ENCODE measurements around the gene DBH. TPM values are rescaled to one million over a fixed set of nuclear protein-coding genes. Genes with fewer than 3 reads are reported as not detected.

The DBH gene
- total RNA-seq, 4 donors from 2014 or later = not detected

- intact Hi-C loops (cut with DNase I) = no loop called here
- H3K27me3 ChIP-seq = peaks cover 0 to 43% (median 6%) of the 10 kb centered on the region in 4 donors
- no peak for DNase-seq
These were observed 68.6 kb downstream of the DBH start for GRCh38 chr9:133704711-133705181.

GRCh38 chr9:133705576-133705975, 69.4 kb downstream of the DBH start:
- Histone ChIP-seq H3K9me3 (no peaks in the 10 kb centered on the region), H3K4me1 (peaks cover 8 to 48% (median 12%) of the 10 kb centered on the region in 3 donors), H3K36me3 (no peaks in the 10 kb centered on the region), H3K4me3 (no peak overlapping the region), H3K27me3 (peaks cover 0 to 43% (median 6%) of the 10 kb centered on the region in 4 donors), H3K27ac (no peak overlapping the region)
- intact Hi-C loops (cut with DNase I) = no loop called here
- TF ChIP-seq CTCF (IDR thresholded peaks at IDR 0.05) = no peak
- no peak for TF ChIP-seq POLR2A (IDR thresholded peaks at IDR 0.05)
- 84 to 87% methylated on average over 4 to 6 of the region's 10 CpGs for WGBS, 2 donors
- no peak for DNase-seq

More at GRCh38 chr9:133704711-133705181, 68.6 kb downstream of the DBH start:
- Histone ChIP-seq H3K36me3 (no peaks in the 10 kb centered on the region), H3K4me3 (no peak overlapping the region), H3K27ac (no peak overlapping the region), H3K9me3 (no peaks in the 10 kb centered on the region), H3K4me1 (peaks cover 8 to 48% (median 12%) of the 10 kb centered on the region in 3 donors)
- 88 to 94% methylated on average over 6 to 7 of the region's 23 CpGs for WGBS, 2 donors
- TF ChIP-seq POLR2A (IDR thresholded peaks at IDR 0.05) (no peak), CTCF (IDR thresholded peaks at IDR 0.05) (no peak)

GRCh38 chr9:133706307-133707050, 70.3 kb downstream of the DBH start:
- WGBS, 2 donors = 46 to 56% methylated on average over 9 to 12 of the region's 12 CpGs

GRCh38 chr9:133707065-133707762, 71.1 kb downstream of the DBH start:
- peaks cover 2 to 32% (median 8%) of the 10 kb centered on the region in 3 donors for H3K4me1 ChIP-seq
- no peaks in the 10 kb centered on the region for H3K36me3 ChIP-seq
- WGBS, 2 donors = 55 to 63% methylated on average over 7 to 12 of the region's 17 CpGs
- DNase-seq = no peak
- no peak for TF ChIP-seq POLR2A (IDR thresholded peaks at IDR 0.05)
- TF ChIP-seq CTCF (IDR thresholded peaks at IDR 0.05) = no peak
- intact Hi-C loops (cut with DNase I) = no loop called here
- no peaks in the 10 kb centered on the region for H3K9me3 ChIP-seq
- H3K27ac ChIP-seq = peak overlapping the region in 2 of 4 donors; percentile 46 to 51
- H3K4me3 ChIP-seq = no peak overlapping the region
- H3K27me3 ChIP-seq = peaks cover 0 to 28% (median 5%) of the 10 kb centered on the region in 4 donors

More at GRCh38 chr9:133706307-133707050, 70.3 kb downstream of the DBH start:
- TF ChIP-seq CTCF (IDR thresholded peaks at IDR 0.05) (no peak), POLR2A (IDR thresholded peaks at IDR 0.05) (no peak)
- Histone ChIP-seq H3K4me1 (peaks cover 8 to 39% (median 12%) of the 10 kb centered on the region in 3 donors), H3K9me3 (no peaks in the 10 kb centered on the region), H3K36me3 (no peaks in the 10 kb centered on the region), H3K4me3 (no peak overlapping the region), H3K27me3 (peaks cover 0 to 35% (median 6%) of the 10 kb centered on the region in 4 donors), H3K27ac (peak overlapping the region in 2 of 4 donors; percentile 46 to 51)
- no peak for DNase-seq
- intact Hi-C loops (cut with DNase I) = no loop called here

All from esophagus squamous epithelium (tissue), 5 donors.